Measurements from ENCODE around the gene HLA-A.

HLA-A gene

GRCh38 chr6:29948277-29948676 lies 5.9 kb downstream of the HLA-A start:
- no peak overlapping the region for H3K9ac ChIP-seq (ENCODE audit: low read length)

GRCh38 chr6:29949934-29950333 lies 7.6 kb downstream of the HLA-A start:
- Histone ChIP-seq H3K9me3 (ENCODE audit: control insufficient read depth, insufficient read depth, low read depth, low read length) (no peaks in the 10 kb centered on the region), H3K4me1 (ENCODE audit: control insufficient read depth, insufficient read depth, low read length) (no peaks in the 10 kb centered on the region), H3K27ac (ENCODE audit: low read depth, low read length) (no peak overlapping the region), H3K9ac (ENCODE audit: low read length) (no peak overlapping the region), H3K27me3 (ENCODE audit: control insufficient read depth, insufficient read depth, low read length) (no peaks in the 10 kb centered on the region), H3K4me3 (ENCODE audit: low read depth, low read length) (no peak overlapping the region), H3K36me3 (ENCODE audit: control insufficient read depth, insufficient read depth, low read length) (peaks cover 7% of the 10 kb centered on the region; the same call in 1 of the 2 replicates)

More at GRCh38 chr6:29948277-29948676, 5.9 kb downstream of the HLA-A start:
- no peaks in the 10 kb centered on the region for H3K9me3 ChIP-seq (ENCODE audit: control insufficient read depth, insufficient read depth, low read depth, low read length)
- H3K4me1 ChIP-seq (ENCODE audit: control insufficient read depth, insufficient read depth, low read length): no peaks in the 10 kb centered on the region
- no peak overlapping the region for H3K4me3 ChIP-seq (ENCODE audit: low read depth, low read length)
- H3K27me3 ChIP-seq (ENCODE audit: control insufficient read depth, insufficient read depth, low read length): no peaks in the 10 kb centered on the region
- H3K36me3 ChIP-seq (ENCODE audit: control insufficient read depth, insufficient read depth, low read length): peaks cover 20% of the 10 kb centered on the region; the same call in 1 of the 2 replicates
- no peak overlapping the region for H3K27ac ChIP-seq (ENCODE audit: low read depth, low read length)

- H3K9ac ChIP-seq (ENCODE audit: low read length): no peak overlapping the region
- H3K4me3 ChIP-seq (ENCODE audit: low read depth, low read length): no peak overlapping the region
- H3K36me3 ChIP-seq (ENCODE audit: control insufficient read depth, insufficient read depth, low read length): no peaks in the 10 kb centered on the region; the same call in 1 of the 2 replicates
- peaks cover 3% of the 10 kb centered on the region for H3K4me1 ChIP-seq (ENCODE audit: control insufficient read depth, insufficient read depth, low read length)
- H3K27ac ChIP-seq (ENCODE audit: low read depth, low read length): no peak overlapping the region
- H3K27me3 ChIP-seq (ENCODE audit: control insufficient read depth, insufficient read depth, low read length): no peaks in the 10 kb centered on the region
- no peaks in the 10 kb centered on the region for H3K9me3 ChIP-seq (ENCODE audit: control insufficient read depth, insufficient read depth, low read depth, low read length)
Measured at GRCh38 chr6:29951882-29952281, 9.6 kb downstream of the HLA-A start.

GRCh38 chr6:29953001-29953441 lies 10.7 kb downstream of the HLA-A start:
- peaks cover 3% of the 10 kb centered on the region for H3K4me1 ChIP-seq (ENCODE audit: control insufficient read depth, insufficient read depth, low read length)
- no peak overlapping the region for H3K4me3 ChIP-seq (ENCODE audit: low read depth, low read length)
- no peak overlapping the region for H3K27ac ChIP-seq (ENCODE audit: low read depth, low read length)
- H3K36me3 ChIP-seq (ENCODE audit: control insufficient read depth, insufficient read depth, low read length): no peaks in the 10 kb centered on the region; the same call in 1 of the 2 replicates
- H3K27me3 ChIP-seq (ENCODE audit: control insufficient read depth, insufficient read depth, low read length): no peaks in the 10 kb centered on the region
- H3K9me3 ChIP-seq (ENCODE audit: control insufficient read depth, insufficient read depth, low read depth, low read length): no peaks in the 10 kb centered on the region
- no peak overlapping the region for H3K9ac ChIP-seq (ENCODE audit: low read length)

DNA sequence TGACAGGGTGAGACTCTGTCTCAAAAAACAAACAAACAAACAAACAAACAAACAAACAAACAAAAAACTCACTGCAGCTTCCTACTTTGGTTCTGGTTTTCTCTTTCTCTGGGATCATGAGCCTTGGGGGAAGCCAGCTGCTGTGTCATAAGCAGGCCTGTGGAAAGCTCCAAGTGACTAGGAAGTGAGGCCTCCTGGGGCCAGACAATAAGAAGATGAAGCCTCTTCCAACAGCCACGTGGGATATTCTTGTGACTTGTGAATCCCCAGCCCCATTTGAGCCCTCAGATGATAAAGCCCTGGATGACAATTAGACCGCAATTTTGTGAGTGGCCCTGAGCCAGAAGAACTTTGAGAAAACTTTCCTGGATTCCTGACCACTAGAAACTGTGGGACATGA lies 11.4 kb downstream of the HLA-A start:
- H3K27me3 ChIP-seq (ENCODE audit: control insufficient read depth, insufficient read depth, low read length): no peaks in the 10 kb centered on the region
- H3K4me3 ChIP-seq (ENCODE audit: low read depth, low read length): no peak overlapping the region
- no peak overlapping the region for H3K27ac ChIP-seq (ENCODE audit: low read depth, low read length)
- H3K9ac ChIP-seq (ENCODE audit: low read length): no peak overlapping the region
- no peaks in the 10 kb centered on the region for H3K9me3 ChIP-seq (ENCODE audit: control insufficient read depth, insufficient read depth, low read depth, low read length)
- H3K36me3 ChIP-seq (ENCODE audit: control insufficient read depth, insufficient read depth, low read length): no peaks in the 10 kb centered on the region
- peaks cover 3% of the 10 kb centered on the region for H3K4me1 ChIP-seq (ENCODE audit: control insufficient read depth, insufficient read depth, low read length)

DNA sequence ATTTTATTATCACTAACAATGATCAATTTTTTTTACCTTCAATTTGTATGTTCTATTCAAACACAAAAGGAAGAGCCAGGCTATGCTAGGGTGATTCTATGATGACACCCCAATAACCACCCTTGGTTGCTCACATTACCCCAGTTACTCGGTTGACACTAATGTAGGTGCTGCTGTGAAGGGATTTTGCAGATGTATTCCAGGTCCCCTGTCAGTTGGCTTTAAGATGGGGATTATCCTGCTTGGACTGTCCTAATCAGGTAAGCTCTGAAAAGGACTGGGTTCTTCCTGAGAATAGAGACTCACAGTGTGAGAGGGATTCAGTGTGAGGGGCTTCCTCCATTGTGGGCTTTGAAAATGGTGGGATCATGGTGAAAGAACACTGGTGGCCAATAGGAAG lies 11.9 kb downstream of the HLA-A start:
- H3K27me3 ChIP-seq (ENCODE audit: control insufficient read depth, insufficient read depth, low read length): no peaks in the 10 kb centered on the region
- H3K4me3 ChIP-seq (ENCODE audit: low read depth, low read length): no peak overlapping the region
- no peaks in the 10 kb centered on the region for H3K9me3 ChIP-seq (ENCODE audit: control insufficient read depth, insufficient read depth, low read depth, low read length)
- peaks cover 3% of the 10 kb centered on the region for H3K4me1 ChIP-seq (ENCODE audit: control insufficient read depth, insufficient read depth, low read length)
- no peaks in the 10 kb centered on the region for H3K36me3 ChIP-seq (ENCODE audit: control insufficient read depth, insufficient read depth, low read length)
- no peak overlapping the region for H3K27ac ChIP-seq (ENCODE audit: low read depth, low read length)
- H3K9ac ChIP-seq (ENCODE audit: low read length): no peak overlapping the region

- Histone ChIP-seq H3K4me1 (ENCODE audit: control insufficient read depth, insufficient read depth, low read length) (peaks cover 3% of the 10 kb centered on the region), H3K27ac (ENCODE audit: low read depth, low read length) (no peak overlapping the region), H3K36me3 (ENCODE audit: control insufficient read depth, insufficient read depth, low read length) (no peaks in the 10 kb centered on the region), H3K4me3 (ENCODE audit: low read depth, low read length) (no peak overlapping the region), H3K27me3 (ENCODE audit: control insufficient read depth, insufficient read depth, low read length) (no peaks in the 10 kb centered on the region), H3K9me3 (ENCODE audit: control insufficient read depth, insufficient read depth, low read depth, low read length) (no peaks in the 10 kb centered on the region), H3K9ac (ENCODE audit: low read length) (no peak overlapping the region)
Measured at GRCh38 chr6:29955783-29956182, 13.5 kb downstream of the HLA-A start.

GRCh38 chr6:29956518-29956917 lies 14.2 kb downstream of the HLA-A start:
- Histone ChIP-seq H3K4me3 (ENCODE audit: low read depth, low read length) (no peak overlapping the region), H3K27ac (ENCODE audit: low read depth, low read length) (no peak overlapping the region), H3K4me1 (ENCODE audit: control insufficient read depth, insufficient read depth, low read length) (peaks cover 3% of the 10 kb centered on the region), H3K9ac (ENCODE audit: low read length) (no peak overlapping the region), H3K9me3 (ENCODE audit: control insufficient read depth, insufficient read depth, low read depth, low read length) (no peaks in the 10 kb centered on the region), H3K36me3 (ENCODE audit: control insufficient read depth, insufficient read depth, low read length) (no peaks in the 10 kb centered on the region), H3K27me3 (ENCODE audit: control insufficient read depth, insufficient read depth, low read length) (no peaks in the 10 kb centered on the region)

- no peaks in the 10 kb centered on the region for H3K36me3 ChIP-seq (ENCODE audit: control insufficient read depth, insufficient read depth, low read length)
- H3K9ac ChIP-seq (ENCODE audit: low read length): no peak overlapping the region
Measured at GRCh38 chr6:29958046-29958445, 15.7 kb downstream of the HLA-A start.

GRCh38 chr6:29958921-29959320 lies 16.6 kb downstream of the HLA-A start:
- Histone ChIP-seq H3K36me3 (ENCODE audit: control insufficient read depth, insufficient read depth, low read length) (no peaks in the 10 kb centered on the region), H3K9me3 (ENCODE audit: control insufficient read depth, insufficient read depth, low read depth, low read length) (no peaks in the 10 kb centered on the region), H3K27me3 (ENCODE audit: control insufficient read depth, insufficient read depth, low read length) (no peaks in the 10 kb centered on the region), H3K27ac (ENCODE audit: low read depth, low read length) (no peak overlapping the region), H3K4me3 (ENCODE audit: low read depth, low read length) (no peak overlapping the region), H3K4me1 (ENCODE audit: control insufficient read depth, insufficient read depth, low read length) (peaks cover 3% of the 10 kb centered on the region), H3K9ac (ENCODE audit: low read length) (no peak overlapping the region)

More at GRCh38 chr6:29958046-29958445, 15.7 kb downstream of the HLA-A start:
- no peaks in the 10 kb centered on the region for H3K27me3 ChIP-seq (ENCODE audit: control insufficient read depth, insufficient read depth, low read length)
- H3K27ac ChIP-seq (ENCODE audit: low read depth, low read length): no peak overlapping the region
- H3K9me3 ChIP-seq (ENCODE audit: control insufficient read depth, insufficient read depth, low read depth, low read length): no peaks in the 10 kb centered on the region
- H3K4me1 ChIP-seq (ENCODE audit: control insufficient read depth, insufficient read depth, low read length): peaks cover 3% of the 10 kb centered on the region
- H3K4me3 ChIP-seq (ENCODE audit: low read depth, low read length): no peak overlapping the region

DNA sequence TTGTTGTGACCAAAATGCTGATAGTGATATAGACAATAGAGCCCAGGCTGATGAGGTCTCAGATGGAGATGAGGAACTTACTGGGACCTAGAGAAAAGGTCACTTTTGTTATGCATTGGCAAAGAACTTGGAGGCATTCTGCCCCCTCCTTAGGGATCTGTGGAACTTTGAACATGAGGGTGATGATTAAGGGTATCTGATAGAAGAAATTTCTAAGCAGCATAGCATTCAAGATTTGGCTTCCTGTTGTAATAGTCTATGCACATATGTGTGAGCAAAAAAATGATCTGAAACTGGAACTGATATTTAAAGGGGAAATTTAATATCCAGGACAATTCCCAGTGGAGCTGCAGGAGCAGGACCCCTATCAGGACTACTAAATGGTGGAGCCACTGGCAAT lies 17.1 kb downstream of the HLA-A start:
- Histone ChIP-seq H3K4me1 (ENCODE audit: control insufficient read depth, insufficient read depth, low read length) (peaks cover 8% of the 10 kb centered on the region), H3K4me3 (ENCODE audit: low read depth, low read length) (no peak overlapping the region), H3K27ac (ENCODE audit: low read depth, low read length) (no peak overlapping the region), H3K36me3 (ENCODE audit: control insufficient read depth, insufficient read depth, low read length) (no peaks in the 10 kb centered on the region), H3K27me3 (ENCODE audit: control insufficient read depth, insufficient read depth, low read length) (no peaks in the 10 kb centered on the region), H3K9ac (ENCODE audit: low read length) (no peak overlapping the region), H3K9me3 (ENCODE audit: control insufficient read depth, insufficient read depth, low read depth, low read length) (no peaks in the 10 kb centered on the region)

- H3K36me3 ChIP-seq (ENCODE audit: control insufficient read depth, insufficient read depth, low read length): no peaks in the 10 kb centered on the region
- no peaks in the 10 kb centered on the region for H3K9me3 ChIP-seq (ENCODE audit: control insufficient read depth, insufficient read depth, low read depth, low read length)
- no peak overlapping the region for H3K27ac ChIP-seq (ENCODE audit: low read depth, low read length)
- H3K9ac ChIP-seq (ENCODE audit: low read length): no peak overlapping the region
- H3K27me3 ChIP-seq (ENCODE audit: control insufficient read depth, insufficient read depth, low read length): no peaks in the 10 kb centered on the region
- H3K4me3 ChIP-seq (ENCODE audit: low read depth, low read length): no peak overlapping the region
- peaks cover 28% of the 10 kb centered on the region for H3K4me1 ChIP-seq (ENCODE audit: control insufficient read depth, insufficient read depth, low read length)
Measured at GRCh38 chr6:29961966-29962365, 19.6 kb downstream of the HLA-A start.

Measured in HUES6 (cell line).